T1000 (cell line): Measurements from ENCODE around the gene CAV1.
A peak's percentile ranks its signal among the peaks of the same experiment; 100 is the strongest.
"Not testable (repeated sequence)": the region's sequence is repeated elsewhere in the genome, so short reads cannot be mapped to it uniquely, and the experiment has no call there.

Experiments used
- DNase-seq: peaks from one replicate; lab custom pipeline; 2025; ENCODE audit warnings: mixed read lengths; lab: John Stamatoyannopoulos, UW

CAV1 gene, protein sequence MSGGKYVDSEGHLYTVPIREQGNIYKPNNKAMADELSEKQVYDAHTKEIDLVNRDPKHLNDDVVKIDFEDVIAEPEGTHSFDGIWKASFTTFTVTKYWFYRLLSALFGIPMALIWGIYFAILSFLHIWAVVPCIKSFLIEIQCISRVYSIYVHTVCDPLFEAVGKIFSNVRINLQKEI

DNA sequence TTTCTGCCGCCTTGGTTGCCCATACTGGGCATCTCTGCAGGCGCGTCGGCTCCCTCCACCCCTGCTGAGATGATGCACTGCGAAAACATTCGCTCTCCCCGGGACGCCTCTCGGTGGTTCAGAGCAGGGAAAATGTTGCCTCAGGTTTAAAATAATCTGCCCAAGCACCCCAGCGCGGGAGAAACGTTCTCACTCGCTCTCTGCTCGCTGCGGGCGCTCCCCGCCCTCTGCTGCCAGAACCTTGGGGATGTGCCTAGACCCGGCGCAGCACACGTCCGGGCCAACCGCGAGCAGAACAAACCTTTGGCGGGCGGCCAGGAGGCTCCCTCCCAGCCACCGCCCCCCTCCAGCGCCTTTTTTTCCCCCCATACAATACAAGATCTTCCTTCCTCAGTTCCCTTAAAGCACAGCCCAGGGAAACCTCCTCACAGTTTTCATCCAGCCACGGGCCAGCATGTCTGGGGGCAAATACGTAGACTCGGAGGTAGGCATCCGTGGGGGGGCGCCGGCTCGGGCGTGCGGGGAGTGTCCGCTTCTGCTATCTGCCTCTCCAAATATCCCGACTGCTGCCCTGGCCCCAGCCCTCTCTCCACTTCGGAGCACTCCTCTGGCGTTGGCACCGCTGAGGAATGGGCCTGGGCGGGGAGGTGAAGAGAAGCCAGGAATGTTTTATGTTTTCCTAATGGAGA, at the start of gene CAV1:
Gene CAV1 (plus strand): TSS at position 428 of the 689 bp plus-strand sequence. CDS start 27 bp downstream, at position 455.
- peak; percentile 85 for DNase-seq

DNA sequence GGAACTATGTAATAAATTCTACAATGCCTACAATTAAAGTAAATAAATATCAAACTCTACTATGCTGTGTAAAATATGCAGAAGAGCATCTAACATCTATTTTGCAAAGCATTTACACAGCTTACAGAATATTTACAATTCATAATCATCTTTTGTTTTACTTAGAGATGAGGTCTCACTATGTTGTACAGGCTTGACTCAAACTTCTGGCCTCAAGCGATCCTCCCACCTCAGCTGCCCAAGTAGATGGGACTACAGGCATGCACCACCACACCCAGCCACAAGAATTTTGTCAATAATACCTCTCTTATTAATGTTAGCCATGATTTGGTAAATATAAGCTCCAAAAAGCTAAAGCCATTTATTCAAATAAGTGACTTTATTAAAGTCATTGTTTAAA, 47.2 kb upstream of the CAV1 start:
- no peak for DNase-seq

DNA sequence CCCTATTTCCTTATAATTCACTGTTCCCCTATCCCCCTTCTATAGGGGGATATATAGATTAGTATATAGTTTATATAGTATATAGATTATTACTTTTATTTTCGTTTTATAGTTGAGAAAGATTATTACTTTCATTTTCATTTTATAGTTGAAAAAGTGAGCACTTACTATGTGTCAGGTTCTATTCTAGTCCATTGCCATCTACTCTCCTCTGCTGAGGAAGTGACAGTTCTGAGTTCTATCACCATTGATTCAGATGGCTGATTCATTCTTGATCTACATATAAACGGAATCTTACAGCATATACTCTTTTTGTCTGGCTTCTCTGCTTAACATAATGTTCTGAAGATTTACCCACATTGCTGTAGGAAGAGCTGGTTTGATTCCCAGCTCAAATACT, 46.0 kb upstream of the CAV1 start:
- no peak for DNase-seq

DNA sequence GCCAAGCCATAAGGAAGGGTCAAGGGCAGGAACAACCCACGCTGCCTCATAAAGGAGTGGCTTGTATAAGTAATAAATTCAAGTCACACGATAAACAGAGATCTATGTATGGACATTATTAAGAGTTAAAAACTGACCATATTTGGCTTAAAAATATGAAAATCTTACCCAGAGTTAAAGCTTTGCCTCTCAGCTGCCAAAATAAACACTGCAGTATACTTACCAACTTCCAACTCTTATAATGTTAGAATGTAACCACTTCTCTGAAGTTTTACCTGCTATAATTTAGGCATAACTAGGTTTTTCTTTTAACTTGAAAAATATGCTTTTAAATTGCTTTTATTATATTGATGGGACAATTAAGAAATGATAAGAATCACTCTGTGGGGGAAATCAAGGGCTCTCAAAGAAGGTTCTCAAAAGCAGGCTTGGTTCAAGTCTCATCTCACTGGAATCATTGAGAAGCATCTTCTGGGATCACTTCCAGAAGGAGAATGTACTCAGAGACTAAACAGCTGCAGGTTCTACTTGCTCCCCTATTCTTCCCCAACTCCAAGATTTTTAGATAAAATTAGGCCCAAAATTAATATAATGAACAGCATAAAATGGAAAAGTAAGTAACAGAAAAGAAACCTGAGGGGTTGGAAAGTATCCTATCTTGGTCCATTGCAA, 41.4 kb upstream of the CAV1 start:
- DNase-seq, result no peak

DNA sequence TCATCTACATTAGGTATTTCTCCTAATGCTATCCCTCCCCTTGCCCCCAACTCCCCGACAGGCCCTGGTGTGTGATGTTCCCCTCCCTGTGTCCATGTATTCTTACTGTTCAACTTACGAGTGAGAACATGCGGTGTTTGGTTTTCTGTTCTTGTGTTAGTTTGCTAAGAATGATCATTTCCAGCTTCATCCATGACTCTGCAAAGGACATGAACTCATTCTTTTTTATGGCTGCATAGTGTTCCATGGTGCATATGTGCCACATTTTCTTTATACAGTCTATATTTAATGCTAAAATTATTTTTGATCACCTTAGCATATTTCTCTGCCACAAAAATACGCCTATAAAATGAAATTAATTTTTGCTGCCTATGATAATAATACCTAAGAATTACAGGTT, 40.4 kb upstream of the CAV1 start:
- not testable (repeated sequence) for DNase-seq

DNA sequence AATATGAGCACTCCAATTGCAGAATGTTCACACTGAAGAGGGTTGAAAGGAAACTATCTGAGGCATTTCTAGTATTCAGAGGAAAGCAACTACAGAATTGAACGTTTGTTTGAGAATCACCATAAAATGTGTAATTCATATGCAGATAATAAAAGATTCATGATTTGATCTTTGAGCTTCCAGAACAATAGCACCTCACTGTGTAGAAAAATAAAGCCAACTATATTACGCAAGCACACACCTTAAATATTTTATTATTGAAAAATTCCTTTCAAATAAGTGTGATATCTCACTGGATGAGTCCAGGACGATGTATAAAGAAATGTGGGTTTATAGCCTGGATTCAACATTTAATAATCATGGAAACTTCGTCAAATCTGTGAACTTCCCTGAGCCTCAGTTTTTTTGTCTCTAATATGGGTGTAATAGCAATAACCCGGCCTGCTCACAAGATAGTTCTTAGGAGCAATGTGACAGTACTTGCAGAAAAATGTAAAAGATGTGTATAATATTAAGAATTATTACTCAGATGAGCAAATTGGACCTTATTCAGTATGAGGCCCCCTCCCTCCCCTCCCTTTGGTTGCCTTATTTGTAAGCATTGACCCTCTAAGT, 36.8 kb upstream of the CAV1 start:
- DNase-seq, result no peak

DNA sequence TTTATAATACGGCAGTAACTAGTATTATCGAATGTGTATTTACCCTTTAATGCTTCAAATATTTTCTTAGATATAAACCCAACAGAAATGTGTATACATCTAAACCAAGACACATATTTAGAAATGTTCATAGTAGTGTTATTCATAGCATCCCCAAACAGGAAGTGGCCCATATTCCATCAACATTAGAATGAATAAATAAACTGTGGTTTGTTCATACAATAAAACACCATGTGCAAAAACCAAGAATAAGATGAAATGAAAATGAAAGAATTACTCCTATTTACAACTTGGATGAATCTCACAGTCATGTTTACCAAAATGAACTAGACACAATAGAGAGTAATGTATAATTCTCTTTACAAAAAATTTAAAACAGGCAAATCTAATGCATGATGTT, 34.5 kb upstream of the CAV1 start:
- no peak for DNase-seq

DNA sequence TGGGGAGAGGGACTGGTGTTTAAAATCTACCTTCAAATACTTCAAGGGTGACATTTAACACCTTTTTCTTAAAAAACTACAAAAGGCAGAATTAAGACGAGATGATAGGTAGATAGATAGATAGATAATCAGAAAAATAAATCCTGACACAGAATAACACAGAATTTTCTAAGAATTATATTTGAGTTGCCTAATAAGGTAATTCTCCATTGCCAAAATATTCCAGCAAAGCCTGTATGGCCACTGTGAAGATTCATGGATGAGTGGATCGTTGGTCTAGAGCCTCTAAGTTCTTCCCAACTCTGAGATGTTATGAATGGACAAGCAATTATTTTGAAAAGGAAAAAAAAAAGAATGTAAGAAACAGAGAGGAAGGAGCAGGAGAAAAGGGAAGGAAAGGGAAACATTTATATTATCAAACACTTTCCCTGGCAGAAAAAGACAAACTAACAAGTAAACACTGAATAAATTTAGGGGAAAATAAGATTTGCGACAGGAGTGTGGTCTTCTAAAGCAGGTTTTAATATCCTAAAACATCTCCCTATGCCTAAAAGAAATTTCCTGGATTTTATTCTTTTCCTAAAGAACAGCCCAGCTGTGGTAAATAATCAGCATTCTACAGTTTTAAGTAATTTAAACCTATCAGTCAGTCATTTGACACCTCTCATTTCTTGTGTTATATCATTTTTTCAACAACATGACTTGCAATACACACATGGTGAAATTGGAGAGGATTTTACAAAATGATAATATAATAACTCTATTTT, 32.8 kb upstream of the CAV1 start:
- no peak for DNase-seq

DNA sequence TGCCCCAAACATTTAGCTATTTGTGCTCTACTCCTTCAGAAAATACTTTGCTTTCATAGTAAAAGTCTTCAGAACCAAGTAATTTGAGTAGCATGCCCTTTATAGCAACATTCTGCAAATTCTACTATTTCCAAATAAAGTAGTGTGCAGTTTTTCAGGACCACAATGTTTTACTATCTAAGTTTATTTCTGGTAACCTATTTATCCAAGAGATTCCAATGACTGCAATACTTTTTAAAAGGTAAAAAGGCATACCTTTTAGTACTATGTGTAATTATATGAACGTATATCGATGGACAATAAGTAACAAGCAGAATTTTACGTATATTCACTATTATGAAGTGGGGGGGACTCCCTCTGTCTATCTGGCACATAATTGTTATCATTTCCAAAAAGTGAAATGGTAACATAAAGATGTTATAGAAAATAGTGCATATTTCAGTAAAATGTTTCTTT, 32.2 kb upstream of the CAV1 start:
- no peak for DNase-seq

DNA sequence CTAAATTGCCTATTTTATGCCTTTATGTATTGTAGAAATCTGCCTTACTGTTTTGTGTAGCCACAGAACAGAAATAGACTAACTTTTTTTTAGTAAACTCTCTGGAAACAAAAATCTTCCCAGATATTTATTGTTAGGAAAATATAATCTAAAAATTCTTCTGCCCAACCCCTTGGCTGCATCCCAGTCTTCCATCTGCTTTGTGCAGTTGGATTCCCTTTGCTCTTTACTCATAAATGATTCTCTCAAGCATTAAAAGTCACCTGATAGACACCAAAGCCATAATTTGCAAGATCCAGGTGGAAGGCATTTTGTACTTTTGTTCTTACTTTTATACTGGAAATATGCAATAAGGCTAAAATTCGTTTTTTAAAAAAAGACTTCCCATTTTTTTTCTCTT, 31.4 kb upstream of the CAV1 start:
- no peak for DNase-seq

DNA sequence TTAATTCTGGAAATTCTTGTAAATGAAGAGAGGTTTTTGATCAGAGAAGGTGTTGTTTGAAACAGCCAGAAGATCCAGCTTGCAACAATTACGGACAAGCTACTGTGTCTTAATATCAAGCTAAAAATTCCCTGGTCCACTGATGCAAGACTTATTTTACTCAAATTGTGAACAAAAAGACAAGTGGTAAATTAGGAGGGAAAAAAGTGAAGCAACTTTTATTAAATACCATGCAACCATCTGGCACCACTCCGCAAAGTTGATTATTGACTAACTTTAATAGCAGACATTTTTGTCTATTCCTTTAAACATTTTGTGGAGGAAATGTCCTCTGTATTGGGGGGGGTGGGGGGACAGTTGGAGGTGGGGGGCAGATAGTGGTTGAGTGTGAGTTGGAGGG, 30.4 kb upstream of the CAV1 start:
- no peak for DNase-seq

DNA sequence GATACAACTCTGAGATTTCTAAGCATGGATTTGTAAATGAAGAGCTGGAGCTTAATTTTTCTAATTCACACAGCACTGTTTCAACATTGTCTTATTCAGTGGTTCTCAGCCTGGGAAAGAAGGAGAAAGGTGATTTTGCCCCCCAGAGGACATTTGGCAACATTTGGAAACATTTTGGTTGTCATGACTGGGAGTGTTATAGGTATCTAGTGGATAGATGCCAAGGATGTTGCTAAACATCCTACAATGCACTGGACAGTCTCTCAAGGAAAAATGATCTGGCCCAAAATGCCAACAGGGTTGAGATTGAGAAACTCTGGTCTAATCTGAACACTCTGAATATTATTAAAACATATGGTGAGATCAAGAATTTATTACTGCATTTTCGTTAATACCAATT, 29.1 kb upstream of the CAV1 start:
- no peak for DNase-seq

DNA sequence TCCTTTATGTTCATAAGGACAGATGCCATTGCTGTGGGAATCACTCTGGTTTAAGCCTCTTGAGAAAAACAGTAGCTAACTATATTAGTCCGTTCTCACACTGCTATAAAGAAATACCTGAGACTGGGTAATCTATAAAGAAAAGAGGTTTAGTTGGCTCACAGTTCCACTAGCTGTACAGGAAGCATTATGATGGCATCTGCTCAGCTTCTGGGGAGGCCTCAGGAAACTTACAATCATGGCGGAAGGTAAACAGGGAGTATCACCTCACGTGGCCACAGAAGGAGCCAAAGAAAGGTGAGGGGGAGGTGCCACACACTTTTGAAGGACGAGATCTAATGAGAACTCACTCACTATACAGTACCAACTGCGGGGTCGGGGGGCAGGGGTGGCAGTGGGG, 28.2 kb upstream of the CAV1 start:
- DNase-seq, result no peak

DNA sequence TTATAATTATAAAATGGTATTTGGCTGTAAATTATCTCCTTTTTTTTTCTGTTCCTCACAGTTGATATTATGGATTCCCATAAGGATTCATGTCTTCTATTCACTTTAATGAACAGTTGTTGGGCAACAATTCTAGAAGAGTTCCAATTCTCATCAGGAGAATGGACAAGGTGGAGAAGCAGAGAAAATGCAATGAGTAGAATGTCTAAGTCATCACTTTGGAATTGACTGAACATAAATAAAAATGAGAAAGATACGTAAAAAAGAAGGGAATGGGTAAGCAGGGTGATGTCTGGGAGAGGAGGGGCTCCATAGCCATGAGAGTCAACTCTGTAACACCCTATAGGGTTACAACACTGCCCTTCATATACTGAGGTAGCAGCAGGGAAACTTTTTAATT, 27.1 kb upstream of the CAV1 start:
- no peak for DNase-seq

DNA sequence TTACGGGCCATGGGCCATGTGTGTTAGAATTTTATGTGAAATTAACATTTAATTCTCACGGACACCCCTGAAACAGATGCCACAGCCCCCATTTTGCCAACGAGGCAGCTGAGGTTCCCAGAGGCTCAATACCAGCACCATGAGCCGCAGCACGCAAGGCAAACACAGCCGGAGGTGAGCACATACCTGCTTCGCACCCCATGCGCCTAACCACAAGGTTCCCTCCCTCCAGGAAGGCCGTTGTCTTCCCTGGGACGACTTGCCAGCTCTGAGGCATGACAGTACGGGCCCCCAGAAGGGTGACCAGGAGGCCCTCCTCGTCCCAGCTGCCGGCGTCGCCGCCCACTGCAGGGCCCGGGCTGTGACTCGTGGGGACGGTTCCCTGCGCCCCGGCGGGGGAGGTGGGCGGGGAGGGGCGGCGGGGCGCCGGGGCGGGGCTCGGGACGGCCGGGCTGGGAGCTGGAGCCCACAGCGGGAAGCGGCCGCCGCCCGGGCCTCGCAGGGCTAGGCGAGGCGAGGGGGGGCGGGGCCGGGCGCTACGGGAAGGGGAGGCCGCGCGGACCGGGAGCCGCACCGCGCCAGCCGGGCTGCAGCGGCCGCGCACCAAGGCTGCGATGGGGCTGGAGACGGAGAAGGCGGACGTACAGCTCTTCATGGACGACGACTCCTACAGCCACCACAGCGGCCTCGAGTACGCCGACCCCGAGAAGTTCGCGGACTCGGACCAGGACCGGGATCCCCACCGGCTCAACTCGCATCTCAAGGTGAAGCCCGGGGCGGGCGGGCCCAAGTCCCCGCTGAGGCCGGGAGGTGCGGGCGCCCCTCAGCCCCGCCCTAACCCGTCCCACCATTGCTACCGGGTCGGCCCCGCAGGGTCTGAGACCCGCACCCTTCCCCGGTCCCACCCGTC, 25.4 kb upstream of the CAV1 start, which contains the start of gene CAV2:
Gene CAV2 (plus strand): TSS at position 571 of the 910 bp plus-strand sequence. CDS start 44 bp downstream, at position 615.
- DNase-seq, result peak; percentile 22

DNA sequence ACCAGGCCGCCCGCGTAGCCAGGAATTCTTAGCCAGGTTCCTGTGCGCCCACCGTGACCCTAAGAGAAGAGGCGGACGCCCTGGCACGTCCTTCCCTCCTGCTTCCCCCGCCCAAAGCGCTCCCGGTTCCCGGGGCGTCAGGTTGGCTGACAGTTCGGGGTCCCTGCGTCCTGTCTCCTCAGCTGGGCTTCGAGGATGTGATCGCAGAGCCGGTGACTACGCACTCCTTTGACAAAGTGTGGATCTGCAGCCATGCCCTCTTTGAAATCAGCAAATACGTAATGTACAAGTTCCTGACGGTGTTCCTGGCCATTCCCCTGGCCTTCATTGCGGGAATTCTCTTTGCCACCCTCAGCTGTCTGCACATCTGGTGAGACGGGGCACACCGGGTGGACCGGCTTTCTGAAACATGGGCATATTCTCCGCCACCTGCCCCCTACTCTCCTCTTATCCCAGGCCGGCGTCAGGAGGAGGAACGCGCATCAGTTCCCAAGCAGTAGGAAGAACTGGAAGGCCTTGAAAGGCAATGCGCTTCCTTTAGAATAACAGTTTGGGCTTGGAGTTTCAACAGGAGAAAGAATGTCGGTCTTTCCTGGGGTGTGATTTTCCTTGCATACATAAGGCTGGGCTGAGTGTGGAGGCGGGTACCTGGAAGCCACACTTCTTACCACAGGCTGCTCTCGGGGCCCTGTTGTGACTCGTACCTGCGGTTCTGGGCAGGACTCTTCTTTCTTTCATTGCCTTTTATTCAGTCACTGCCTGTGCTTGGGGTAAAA, 24.6 kb upstream of the CAV1 start:
- no peak for DNase-seq

DNA sequence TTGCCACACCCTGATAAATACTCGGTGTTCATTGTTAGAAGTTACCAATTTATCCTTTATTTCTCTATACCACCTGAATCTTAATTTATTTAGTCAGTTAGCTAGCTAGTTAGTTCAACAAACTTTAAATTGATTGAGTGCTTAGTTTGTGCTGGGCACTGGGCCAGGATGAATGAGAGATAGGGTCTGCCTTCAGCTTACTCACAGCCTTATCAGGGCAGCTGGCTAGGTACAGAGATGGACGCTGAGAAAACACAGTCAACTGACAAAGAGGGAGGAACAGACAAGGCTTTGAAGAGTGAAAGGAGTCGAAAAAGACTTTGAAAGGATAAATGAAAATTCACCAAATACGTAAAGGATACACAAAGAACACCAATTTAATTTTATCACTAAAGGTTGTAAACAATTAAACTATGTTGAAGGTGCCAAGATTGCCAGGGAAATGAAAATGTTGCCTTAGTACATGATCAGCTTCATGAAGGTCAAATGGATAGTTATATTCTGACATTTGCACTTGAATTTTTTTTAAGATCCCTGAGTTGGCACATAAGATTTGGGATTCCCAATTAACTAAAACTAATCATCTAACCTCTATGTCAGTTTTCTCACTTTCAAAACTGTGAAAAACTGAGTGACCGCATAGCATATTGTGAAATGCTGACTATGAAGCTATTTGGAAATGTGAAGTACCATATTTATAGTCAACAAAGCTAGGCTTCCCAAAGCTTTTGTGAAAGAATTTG, 23.2 kb upstream of the CAV1 start:
- DNase-seq, result no peak

DNA sequence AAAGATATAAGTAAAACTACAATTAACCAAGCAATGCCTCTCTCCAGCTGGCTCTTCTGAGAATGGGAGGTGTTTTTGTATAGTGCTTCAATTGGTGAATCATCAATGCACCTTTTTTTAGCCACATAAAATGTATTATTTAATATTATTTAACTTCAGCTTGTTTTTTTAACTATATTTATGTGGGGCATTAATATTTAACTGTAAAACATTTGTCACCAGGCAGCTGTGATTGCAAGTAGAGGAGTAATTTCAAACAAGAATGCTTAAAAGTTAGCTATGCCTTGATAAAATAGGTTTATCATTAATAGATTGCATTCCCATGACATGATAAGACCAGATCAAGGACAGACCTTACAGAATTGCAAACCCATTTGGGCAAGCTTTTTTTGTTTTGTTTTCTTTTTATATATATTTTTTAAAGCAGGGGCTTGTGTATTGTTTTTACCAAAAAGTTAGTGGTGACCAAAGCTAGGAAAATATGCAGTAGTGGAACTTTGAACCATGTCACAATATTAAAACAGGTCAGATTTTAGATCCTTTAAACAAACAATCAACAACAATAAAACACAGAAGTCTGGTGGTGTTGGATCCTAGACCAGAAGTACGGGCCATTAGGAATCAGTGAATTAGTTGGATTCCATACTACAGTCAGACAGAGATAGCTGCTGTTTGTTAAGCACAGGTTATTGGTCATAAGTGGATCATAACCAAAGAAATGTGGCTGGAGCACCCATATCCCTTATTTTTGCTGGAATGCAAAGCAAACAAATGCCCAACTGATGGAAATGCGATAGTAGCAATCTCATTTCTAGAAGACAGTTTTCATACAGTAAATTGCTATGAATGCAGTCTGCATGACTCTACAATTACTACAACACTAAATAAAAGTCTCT, 22.4 kb upstream of the CAV1 start:
- no peak for DNase-seq
